OCI-LY3 (cell line): ENCODE data around the gene HS3ST3B1.

Source experiments
- H2AFZ ChIP-seq: fragments of 200-600, 300-600 bp; shearing (Covaris generic); 2 replicates; pipeline ENCODE4 v1.6.0; 2014; ENCODE audit warnings: antibody characterized with exemption, low read depth, low read length
- H3K27ac ChIP-seq: fragments of 200-600, 300-600 bp; sonication (generic); 2 replicates; pipeline ENCODE4 v1.5.1; 2014; ENCODE audit warnings: mild to moderate bottlenecking, low read length, moderate library complexity, mixed read lengths
- H3K27me3 ChIP-seq: fragments of 200-600, 300-600 bp; sonication (generic); 2 replicates; pipeline ENCODE4 v1.6.1; 2014; ENCODE audit warnings: low read depth, low read length, mixed read lengths
- H3K36me3 ChIP-seq: fragments of 200-600, 300-600 bp; sonication (generic); replicated peaks from 2 replicates; pipeline ENCODE3; 2014; ENCODE audit warnings: low read depth, low read length, mixed read lengths
- H3K4me1 ChIP-seq: fragments of 300-600, 200-600 bp; sonication (generic); 2 replicates; pipeline ENCODE4 v1.6.1; 2014; ENCODE audit warnings: low read length, mixed read lengths
- H3K4me2 ChIP-seq: fragments of 200-600, 300-600 bp; sonication (generic); 2 replicates; pipeline ENCODE4 v1.6.1; 2014; ENCODE audit warnings: low read length, mixed read lengths
- H3K4me3 ChIP-seq: fragments of 300-600, 200-600 bp; sonication (generic); 2 replicates; pipeline ENCODE4 v1.5.1; 2014; ENCODE audit warnings: antibody characterized with exemption, mild to moderate bottlenecking, low read length, moderate library complexity
- H3K79me2 ChIP-seq: fragments of 300-600, 200-600 bp; shearing (Covaris generic); 2 replicates; pipeline ENCODE4 v1.6.1; 2014; ENCODE audit warnings: mild to moderate bottlenecking, low read length, mixed read lengths
- H3K9ac ChIP-seq: fragments of 300-600, 200-600 bp; shearing (Covaris generic); 2 replicates; pipeline ENCODE4 v1.6.0; 2014; ENCODE audit warnings: mild to moderate bottlenecking, low read length, moderate library complexity
- H3K9me3 ChIP-seq: fragments of 200-600, 300-600 bp; shearing (Covaris generic); 2 replicates; pipeline ENCODE4 v1.6.1; 2014; ENCODE audit warnings: low read length, mixed read lengths; ENCODE audit not compliant: insufficient read depth
- H4K20me1 ChIP-seq: fragments of 200-600, 300-600 bp; sonication (generic); 2 replicates; pipeline ENCODE4 v1.6.1; 2016; ENCODE audit warnings: low read length, mixed read lengths; ENCODE audit not compliant: insufficient read depth
- CTCF ChIP-seq: fragments of 200-600, 300-600 bp; sonication (generic); IDR thresholded peaks from 2 replicates; pipeline ENCODE4 v1.5.1; 2014; ENCODE audit warnings: antibody characterized with exemption, low read length, low read depth
- EZH2phosphoT487 ChIP-seq: fragments of 200-600 bp; shearing (Covaris generic); IDR thresholded peaks from 2 replicates; pipeline ENCODE4 v1.6.1; 2018; ENCODE audit warnings: antibody characterized with exemption, mixed run types, low read depth

Gene HS3ST3B1

DNA sequence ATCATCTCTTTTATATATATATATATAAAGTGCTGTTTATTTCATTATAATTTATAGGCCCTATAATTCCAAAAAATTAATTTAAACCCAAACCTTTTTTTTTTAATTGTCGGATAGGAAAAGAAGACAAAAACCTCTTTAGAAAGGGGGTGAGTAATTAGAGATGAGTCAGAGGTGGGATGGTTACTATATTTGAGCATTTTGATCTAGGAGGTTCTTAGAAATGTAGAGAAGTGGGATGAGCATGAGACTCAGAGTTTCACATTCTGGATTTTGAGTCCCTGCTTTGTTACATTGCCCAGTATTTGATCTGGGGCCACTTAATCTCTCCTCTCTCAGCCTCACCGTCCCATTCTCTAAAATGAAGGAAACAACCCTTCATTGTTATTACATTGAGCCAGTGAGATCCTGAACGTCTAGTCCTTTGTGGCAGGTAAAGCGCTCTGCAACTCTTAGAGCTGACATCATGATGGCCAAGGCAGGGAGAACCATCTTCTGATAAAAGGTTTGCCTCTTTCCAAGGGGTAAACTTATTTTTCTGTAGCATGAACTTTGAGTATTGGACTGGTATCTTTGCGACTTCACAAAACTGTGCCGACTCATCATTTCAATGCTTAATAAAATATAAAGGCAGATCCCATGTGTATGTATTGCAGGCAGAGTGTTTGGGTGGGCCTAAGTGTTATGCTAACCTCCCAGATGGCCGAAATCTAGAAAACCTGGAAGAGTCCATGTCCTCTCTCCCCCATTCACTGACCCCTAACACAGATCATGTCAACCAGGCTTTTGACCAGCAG is 21.3 kb downstream of the HS3ST3B1 start:
- Histone ChIP-seq H3K4me1 (no peaks in the 10 kb centered on the region), H3K36me3 (no peaks in the 10 kb centered on the region), H3K4me2 (no peak overlapping the region), H2AFZ (no peak overlapping the region), H3K79me2 (no peaks in the 10 kb centered on the region), H4K20me1 (no peaks in the 10 kb centered on the region), H3K4me3 (no peak overlapping the region), H3K9ac (no peak overlapping the region), H3K27me3 (no peaks in the 10 kb centered on the region), H3K9me3 (no peaks in the 10 kb centered on the region), H3K27ac (no peak overlapping the region)
- TF ChIP-seq CTCF: no peak
- no peak for TF ChIP-seq EZH2phosphoT487

DNA sequence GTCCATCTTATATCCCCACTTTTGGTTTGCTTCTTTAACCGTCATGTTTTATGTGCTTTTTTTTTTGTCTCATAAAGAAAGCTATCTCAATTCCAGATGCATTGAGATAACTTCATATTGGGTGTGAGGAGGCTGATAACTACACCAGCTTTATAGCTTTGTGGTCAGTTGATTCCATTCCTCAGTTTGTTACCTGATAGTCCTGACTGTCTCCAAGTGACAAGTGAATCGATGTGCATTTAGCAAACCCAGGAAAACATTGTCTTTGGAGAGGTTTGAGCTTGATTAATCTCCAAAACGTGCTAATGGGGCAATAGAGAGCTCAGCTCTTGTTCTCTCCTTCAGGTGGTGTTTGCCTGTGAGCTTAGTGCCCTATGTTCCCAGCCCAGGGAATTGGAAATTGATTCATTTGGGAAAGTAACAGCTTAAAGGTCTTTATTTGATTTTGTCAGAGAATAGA is 22.7 kb downstream of the HS3ST3B1 start:
- Histone ChIP-seq H2AFZ (no peak overlapping the region), H3K4me3 (no peak overlapping the region), H3K27me3 (no peaks in the 10 kb centered on the region), H3K4me1 (no peaks in the 10 kb centered on the region), H3K4me2 (no peak overlapping the region), H4K20me1 (no peaks in the 10 kb centered on the region), H3K36me3 (no peaks in the 10 kb centered on the region), H3K27ac (no peak overlapping the region), H3K9ac (no peak overlapping the region), H3K79me2 (no peaks in the 10 kb centered on the region), H3K9me3 (no peaks in the 10 kb centered on the region)
- TF ChIP-seq CTCF (no peak), EZH2phosphoT487 (no peak)

- Histone ChIP-seq H3K4me3 (no peak overlapping the region), H3K4me2 (no peak overlapping the region), H3K79me2 (no peaks in the 10 kb centered on the region), H3K4me1 (no peaks in the 10 kb centered on the region), H2AFZ (no peak overlapping the region), H3K27ac (no peak overlapping the region), H3K9me3 (no peaks in the 10 kb centered on the region), H3K27me3 (no peaks in the 10 kb centered on the region), H3K36me3 (no peaks in the 10 kb centered on the region), H4K20me1 (no peaks in the 10 kb centered on the region), H3K9ac (no peak overlapping the region)
- TF ChIP-seq EZH2phosphoT487: no peak
- no peak for TF ChIP-seq CTCF
These were observed 24.8 kb downstream of the HS3ST3B1 start for GRCh38 chr17:14325618-14326167.

GRCh38 chr17:14329900-14330491 is 29.1 kb downstream of the HS3ST3B1 start:
- Histone ChIP-seq H3K4me1 (no peaks in the 10 kb centered on the region), H3K9ac (no peak overlapping the region), H4K20me1 (no peaks in the 10 kb centered on the region), H3K36me3 (no peaks in the 10 kb centered on the region), H3K4me2 (no peak overlapping the region), H3K27me3 (no peaks in the 10 kb centered on the region), H3K4me3 (no peak overlapping the region), H2AFZ (no peak overlapping the region), H3K79me2 (no peaks in the 10 kb centered on the region), H3K27ac (no peak overlapping the region), H3K9me3 (no peaks in the 10 kb centered on the region)
- TF ChIP-seq EZH2phosphoT487: no peak
- TF ChIP-seq CTCF: no peak
